Skeletal muscle satellite cell (primary cell): ENCODE data around the gene RNASE12.
A peak's percentile ranks its signal among the peaks of the same experiment; 100 is the strongest.

Experiments
- H3K27me3 ChIP-seq: 2 replicates; pipeline ENCODE4 v1.7.0; 2013; ENCODE audit warnings: low read length; ENCODE audit not compliant: control insufficient read depth, insufficient read depth
- H3K36me3 ChIP-seq: 2 replicates; pipeline ENCODE4 v1.7.0; 2013; ENCODE audit warnings: mild to moderate bottlenecking, control low read depth, low read length; ENCODE audit not compliant: insufficient read depth
- H3K4me1 ChIP-seq: 2 replicates; pipeline ENCODE4 v1.7.0; 2013; ENCODE audit warnings: low read length; ENCODE audit not compliant: control insufficient read depth, insufficient read depth
- H3K4me2 ChIP-seq: 2 replicates; pipeline ENCODE4 v1.7.0; 2013; ENCODE audit warnings: mild to moderate bottlenecking, low read length
- H3K4me3 ChIP-seq: 2 replicates; pipeline ENCODE4 v1.7.0; 2013; ENCODE audit warnings: low read length
- H3K9ac ChIP-seq: 2 replicates; pipeline ENCODE4 v1.7.0; 2013; ENCODE audit warnings: mild to moderate bottlenecking, low read depth, low read length, moderate library complexity
- H3K9me3 ChIP-seq: replicated peaks from 2 replicates; pipeline ENCODE4 v1.7.0; 2013; ENCODE audit warnings: mild to moderate bottlenecking, control low read depth, low read length

RNASE12 gene

DNA sequence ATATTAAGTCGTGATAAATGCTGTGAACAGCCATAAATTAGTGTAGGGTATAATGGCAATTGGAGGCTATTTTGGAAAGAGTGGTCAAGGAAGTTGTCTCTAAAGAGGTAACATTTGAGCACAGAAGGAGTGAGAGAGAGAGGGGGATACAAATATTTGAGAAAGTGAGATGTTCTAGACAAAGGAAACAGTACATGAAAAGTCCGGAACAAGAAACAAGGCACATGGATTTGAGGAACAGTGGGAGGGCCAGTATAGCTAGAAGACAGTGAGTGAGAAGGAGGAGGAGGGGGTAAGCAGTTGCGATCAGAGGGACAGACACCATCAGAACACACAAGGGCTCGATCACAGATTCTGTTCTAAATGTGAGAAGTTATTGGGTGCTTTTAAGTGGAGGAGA lies 20.1 kb upstream of the RNASE12 start:
- H3K4me3 ChIP-seq, result no peak overlapping the region

GRCh38 chr14:20610002-20610765 lies 19.0 kb upstream of the RNASE12 start:
- no peaks in the 10 kb centered on the region for H3K9me3 ChIP-seq
- H3K27me3 ChIP-seq, result no peaks in the 10 kb centered on the region
- H3K4me1 ChIP-seq, result peaks cover 5% of the 10 kb centered on the region
- peak overlapping the region; percentile 77 for H3K9ac ChIP-seq
- H3K36me3 ChIP-seq, result no peaks in the 10 kb centered on the region
- H3K4me3 ChIP-seq, result peak overlapping the region; percentile 85
- peak overlapping the region; percentile 89 for H3K4me2 ChIP-seq

More for the DNA sequence above, 20.1 kb upstream of the RNASE12 start:
- H3K9ac ChIP-seq, result no peak overlapping the region
- no peaks in the 10 kb centered on the region for H3K36me3 ChIP-seq
- H3K9me3 ChIP-seq, result no peaks in the 10 kb centered on the region
- no peak overlapping the region for H3K4me2 ChIP-seq
- H3K27me3 ChIP-seq, result no peaks in the 10 kb centered on the region
- H3K4me1 ChIP-seq, result peaks cover 5% of the 10 kb centered on the region

DNA sequence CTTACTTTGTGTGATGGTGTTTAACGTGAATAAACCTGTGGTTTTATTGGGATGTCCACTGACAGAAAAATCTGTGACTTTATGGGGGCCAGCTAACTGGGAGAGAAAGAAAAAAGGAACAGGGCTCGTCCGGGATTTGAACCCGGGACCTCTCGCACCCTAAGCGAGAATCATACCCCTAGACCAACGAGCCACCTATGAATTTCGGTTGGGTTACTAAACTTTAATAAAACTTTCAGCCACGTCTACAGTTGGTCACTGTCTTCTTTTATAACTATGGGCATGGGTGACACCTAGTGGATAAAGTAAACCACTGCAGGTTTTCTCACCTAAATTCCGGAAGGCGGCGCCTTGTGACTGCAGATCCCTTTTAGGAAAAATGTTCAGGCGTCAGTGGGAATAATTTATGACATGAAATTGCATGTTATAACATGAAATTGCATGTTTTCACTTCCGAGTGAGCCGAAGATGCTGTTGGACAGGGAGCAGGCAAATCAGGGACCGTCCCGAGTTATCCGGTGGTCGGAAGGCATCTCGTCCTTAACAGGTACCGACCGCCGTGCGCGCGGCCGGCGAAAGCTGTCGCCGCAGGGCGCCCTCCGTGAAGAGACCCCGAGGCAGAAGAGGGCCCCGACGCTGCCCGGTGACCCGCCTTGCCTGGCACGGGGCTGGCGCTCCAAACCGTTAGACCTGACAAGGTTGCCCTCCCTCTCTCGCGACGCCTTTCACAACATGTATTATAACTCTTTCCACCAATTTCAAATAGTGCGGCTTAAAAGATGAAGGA lies 18.2 kb upstream of the RNASE12 start:
- H3K9ac ChIP-seq, result peak overlapping the region; percentile 77
- peak overlapping the region; percentile 85 for H3K4me3 ChIP-seq
- H3K4me1 ChIP-seq, result peaks cover 5% of the 10 kb centered on the region
- no peaks in the 10 kb centered on the region for H3K27me3 ChIP-seq
- H3K9me3 ChIP-seq, result no peaks in the 10 kb centered on the region
- H3K36me3 ChIP-seq, result no peaks in the 10 kb centered on the region
- H3K4me2 ChIP-seq, result peak overlapping the region; percentile 89

DNA sequence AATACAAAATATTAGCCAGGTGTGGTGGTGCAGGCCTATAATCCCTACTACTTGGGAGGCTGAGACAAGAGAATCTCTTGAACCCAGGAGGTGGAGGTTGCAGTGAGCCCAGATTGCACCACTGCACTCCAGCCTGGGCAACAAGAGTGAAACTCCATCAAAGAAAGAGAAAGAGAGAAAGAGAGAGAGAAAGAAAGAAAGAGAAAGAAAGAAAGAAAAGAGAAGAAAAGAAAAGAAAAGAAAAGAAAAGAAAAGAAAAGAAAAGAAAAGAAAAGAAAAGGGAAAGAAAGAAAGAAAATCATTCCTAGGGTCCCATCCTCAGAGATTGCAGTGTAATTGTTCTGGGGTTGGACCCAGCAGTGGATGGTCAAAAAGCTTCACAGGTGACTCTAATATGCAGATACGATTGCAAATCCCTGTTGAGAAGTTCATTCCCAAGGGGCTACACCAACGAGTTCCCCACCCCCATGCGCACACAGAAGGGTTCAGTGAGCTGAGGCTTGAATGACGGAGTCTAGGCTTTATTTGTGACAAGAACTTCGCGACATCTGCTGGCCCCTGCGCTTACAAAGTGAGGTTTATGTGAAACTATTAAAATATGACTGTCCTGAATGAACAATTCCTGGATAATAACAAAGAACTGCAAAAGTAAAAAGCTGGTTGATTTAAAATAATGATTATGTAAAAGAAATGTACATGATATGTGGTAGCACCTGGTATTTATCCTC lies 17.4 kb upstream of the RNASE12 start:
- no peaks in the 10 kb centered on the region for H3K9me3 ChIP-seq
- no peaks in the 10 kb centered on the region for H3K36me3 ChIP-seq
- peaks cover 5% of the 10 kb centered on the region for H3K4me1 ChIP-seq
- peaks cover 3% of the 10 kb centered on the region for H3K27me3 ChIP-seq
- H3K4me2 ChIP-seq, result no peak overlapping the region
- H3K4me3 ChIP-seq, result no peak overlapping the region
- H3K9ac ChIP-seq, result no peak overlapping the region

DNA sequence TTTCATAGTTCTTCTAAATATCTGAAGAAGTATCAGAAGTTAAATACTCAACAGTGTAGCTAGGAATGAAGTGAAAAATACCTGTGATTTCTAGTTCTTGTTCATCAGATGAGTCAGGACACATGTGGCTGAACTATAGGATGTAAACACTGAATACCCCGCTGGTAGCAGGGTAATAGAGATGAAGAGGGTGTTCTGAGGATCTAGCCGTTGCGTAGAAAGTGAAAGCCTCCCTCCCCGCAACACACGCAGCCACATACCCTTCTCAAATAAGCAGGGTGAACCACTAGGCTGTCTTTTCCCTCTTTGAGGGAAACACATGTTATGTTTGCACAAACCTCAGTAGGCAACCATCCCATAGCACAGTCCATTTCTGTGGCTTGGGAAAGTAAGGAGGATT lies 16.4 kb upstream of the RNASE12 start:
- Histone ChIP-seq H3K4me3 (no peak overlapping the region), H3K4me1 (peaks cover 5% of the 10 kb centered on the region), H3K4me2 (no peak overlapping the region), H3K27me3 (peaks cover 4% of the 10 kb centered on the region), H3K9me3 (no peaks in the 10 kb centered on the region), H3K36me3 (no peaks in the 10 kb centered on the region), H3K9ac (no peak overlapping the region)

GRCh38 chr14:20606902-20607242 lies 15.7 kb upstream of the RNASE12 start:
- H3K9me3 ChIP-seq, result no peaks in the 10 kb centered on the region
- no peaks in the 10 kb centered on the region for H3K36me3 ChIP-seq
- H3K4me2 ChIP-seq, result no peak overlapping the region
- H3K4me1 ChIP-seq, result peaks cover 5% of the 10 kb centered on the region
- peaks cover 4% of the 10 kb centered on the region for H3K27me3 ChIP-seq
- H3K9ac ChIP-seq, result no peak overlapping the region
- H3K4me3 ChIP-seq, result no peak overlapping the region

- H3K9ac ChIP-seq, result no peak overlapping the region
- peaks cover 5% of the 10 kb centered on the region for H3K4me1 ChIP-seq
- H3K4me2 ChIP-seq, result no peak overlapping the region
Measured at GRCh38 chr14:20606190-20606901, 15.2 kb upstream of the RNASE12 start.

DNA sequence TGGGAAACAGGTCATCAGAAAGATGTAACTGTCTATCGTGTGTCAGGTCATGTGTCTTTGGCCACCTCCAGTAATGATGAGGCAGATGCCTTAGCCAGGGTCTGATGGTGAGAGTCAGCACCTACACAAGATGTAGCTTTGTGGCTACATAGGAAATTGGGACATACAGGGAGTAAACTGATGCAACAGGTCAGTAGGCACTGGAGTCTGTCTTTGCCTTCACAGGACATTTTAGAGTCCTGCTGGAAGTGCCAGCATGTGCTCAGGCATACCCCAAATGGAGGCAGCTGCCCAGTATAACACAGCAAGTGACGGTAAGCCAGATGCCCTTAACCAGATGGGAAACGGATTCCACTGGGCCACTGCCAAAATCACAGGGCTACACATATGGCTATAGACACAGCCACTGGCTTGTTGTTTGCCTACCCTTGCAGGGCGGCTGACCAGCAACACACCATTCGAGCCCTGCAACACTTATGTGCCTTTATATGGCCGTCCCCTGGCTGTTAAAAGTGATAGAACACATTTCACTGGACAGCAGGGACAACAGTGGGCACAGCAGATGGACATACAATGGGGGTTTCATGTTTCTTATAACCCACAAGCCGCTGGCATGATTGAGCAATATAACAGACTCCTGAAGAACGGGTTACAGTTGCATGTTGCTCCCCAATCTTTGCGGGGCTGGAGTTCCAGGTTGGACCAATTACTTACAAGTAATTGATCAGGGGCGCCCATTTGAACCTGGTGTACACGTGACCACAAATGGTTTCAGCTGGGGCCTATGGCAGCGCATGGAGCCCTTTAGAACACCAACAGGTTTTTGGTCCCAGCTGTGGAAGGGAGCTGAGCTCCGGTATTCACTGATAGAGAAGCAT lies 12.9 kb upstream of the RNASE12 start:
- Histone ChIP-seq H3K4me2 (no peak overlapping the region), H3K27me3 (peaks cover 10% of the 10 kb centered on the region), H3K4me3 (no peak overlapping the region), H3K4me1 (no peaks in the 10 kb centered on the region), H3K36me3 (no peaks in the 10 kb centered on the region), H3K9ac (no peak overlapping the region), H3K9me3 (no peaks in the 10 kb centered on the region)

More at GRCh38 chr14:20606190-20606901, 15.2 kb upstream of the RNASE12 start:
- Histone ChIP-seq H3K36me3 (no peaks in the 10 kb centered on the region), H3K9me3 (no peaks in the 10 kb centered on the region), H3K27me3 (peaks cover 4% of the 10 kb centered on the region), H3K4me3 (no peak overlapping the region)

DNA sequence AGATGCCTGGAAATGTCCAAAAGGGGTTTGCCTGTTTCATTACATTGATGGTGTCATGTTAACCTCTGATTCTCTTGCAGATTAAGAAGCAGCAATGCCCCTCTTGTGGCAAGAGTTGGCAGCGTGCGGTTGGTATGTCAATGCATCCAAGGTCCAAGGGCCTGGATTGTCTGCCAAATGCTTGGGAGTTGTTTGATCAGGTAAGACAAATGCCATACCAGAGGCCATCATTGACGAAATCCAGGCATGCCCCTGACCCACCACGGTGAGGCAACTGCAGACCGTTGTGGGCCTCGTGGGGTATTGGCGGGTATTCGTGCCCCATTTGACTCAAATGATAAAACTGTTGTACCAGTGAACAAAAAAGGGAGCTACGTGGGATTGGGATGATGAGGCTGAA lies 11.4 kb upstream of the RNASE12 start:
- Histone ChIP-seq H3K27me3 (peaks cover 10% of the 10 kb centered on the region), H3K9me3 (no peaks in the 10 kb centered on the region), H3K9ac (no peak overlapping the region), H3K4me2 (no peak overlapping the region), H3K36me3 (no peaks in the 10 kb centered on the region), H3K4me1 (no peaks in the 10 kb centered on the region), H3K4me3 (no peak overlapping the region)

DNA sequence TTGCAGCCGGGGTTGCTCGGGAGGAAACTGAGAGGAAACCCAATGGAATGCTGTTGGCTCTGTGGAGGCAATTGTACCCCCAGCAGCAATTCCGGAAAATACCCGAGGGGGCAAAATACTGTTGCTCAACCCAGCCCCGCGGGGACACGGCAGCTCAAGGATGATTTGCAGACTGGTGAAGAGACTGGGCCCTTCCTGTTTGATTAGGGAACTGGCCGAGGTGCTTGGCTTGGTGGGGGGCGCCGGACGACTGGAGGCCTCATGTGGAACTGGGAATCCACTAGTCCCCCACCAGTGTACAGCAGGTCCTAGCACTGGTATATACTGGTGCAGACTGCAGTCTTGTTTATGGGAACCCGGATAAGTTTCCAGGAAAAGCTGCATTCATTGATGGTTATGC lies 10.3 kb upstream of the RNASE12 start:
- no peak overlapping the region for H3K4me3 ChIP-seq
- no peaks in the 10 kb centered on the region for H3K9me3 ChIP-seq
- H3K4me2 ChIP-seq, result no peak overlapping the region
- no peaks in the 10 kb centered on the region for H3K36me3 ChIP-seq
- no peaks in the 10 kb centered on the region for H3K4me1 ChIP-seq
- no peak overlapping the region for H3K9ac ChIP-seq
- peaks cover 10% of the 10 kb centered on the region for H3K27me3 ChIP-seq
